ENCODE results near the gene FOXK1.

Gene FOXK1

DNA sequence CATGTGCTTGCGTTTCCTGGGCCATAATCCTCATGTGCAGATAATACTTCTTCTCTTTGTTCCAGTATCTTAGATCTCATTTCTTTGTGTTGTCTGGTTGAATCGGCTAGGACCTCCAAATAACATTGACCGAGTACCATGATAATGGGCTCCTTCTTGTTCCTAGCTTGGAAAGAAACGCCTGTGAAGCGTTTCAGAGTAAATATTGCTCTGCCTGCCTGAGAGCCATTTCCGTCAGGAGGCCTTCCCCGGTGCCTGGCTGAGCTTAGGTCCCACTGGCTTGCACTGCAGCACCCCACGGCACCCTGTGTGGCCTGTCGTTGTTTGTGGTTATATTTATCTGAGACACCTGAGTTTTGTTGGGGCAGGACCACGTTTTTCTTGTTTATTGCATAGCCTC, 17.7 kb downstream of the FOXK1 start:
- DNase-seq (ENCODE audit: low read depth): no peak

DNA sequence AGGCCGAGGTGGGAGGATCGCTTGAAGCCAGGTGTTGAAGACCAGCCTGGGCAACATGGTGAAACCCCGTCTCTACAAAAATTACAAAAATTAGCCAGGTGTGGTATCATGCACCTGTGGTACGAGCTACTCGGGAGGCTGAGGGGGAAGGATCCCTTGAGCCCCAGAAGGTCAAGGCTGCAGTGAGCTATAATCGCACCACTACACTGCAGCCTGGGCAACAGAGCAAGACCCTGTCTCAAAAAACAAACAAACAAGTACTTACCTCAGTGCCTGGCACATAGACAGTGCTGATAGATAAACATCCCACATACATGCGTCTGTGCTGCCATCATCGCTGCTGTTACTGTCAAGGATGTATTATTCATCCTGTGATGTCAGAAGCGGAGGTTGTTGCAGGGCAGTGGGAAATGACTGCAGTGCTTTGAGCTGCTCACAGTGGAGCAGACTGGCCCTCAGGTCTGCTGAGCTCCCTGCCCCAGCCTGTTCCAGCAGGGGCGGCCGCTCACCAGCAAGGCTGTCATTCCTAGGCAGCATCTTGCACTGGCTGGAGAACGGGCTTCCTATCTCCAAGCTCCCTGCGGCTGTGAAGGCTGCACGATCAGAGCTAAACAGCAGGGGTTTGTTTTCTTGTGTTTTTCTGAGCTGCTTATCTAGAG, 18.6 kb downstream of the FOXK1 start:
- no peak for DNase-seq (ENCODE audit: low read depth)

DNA sequence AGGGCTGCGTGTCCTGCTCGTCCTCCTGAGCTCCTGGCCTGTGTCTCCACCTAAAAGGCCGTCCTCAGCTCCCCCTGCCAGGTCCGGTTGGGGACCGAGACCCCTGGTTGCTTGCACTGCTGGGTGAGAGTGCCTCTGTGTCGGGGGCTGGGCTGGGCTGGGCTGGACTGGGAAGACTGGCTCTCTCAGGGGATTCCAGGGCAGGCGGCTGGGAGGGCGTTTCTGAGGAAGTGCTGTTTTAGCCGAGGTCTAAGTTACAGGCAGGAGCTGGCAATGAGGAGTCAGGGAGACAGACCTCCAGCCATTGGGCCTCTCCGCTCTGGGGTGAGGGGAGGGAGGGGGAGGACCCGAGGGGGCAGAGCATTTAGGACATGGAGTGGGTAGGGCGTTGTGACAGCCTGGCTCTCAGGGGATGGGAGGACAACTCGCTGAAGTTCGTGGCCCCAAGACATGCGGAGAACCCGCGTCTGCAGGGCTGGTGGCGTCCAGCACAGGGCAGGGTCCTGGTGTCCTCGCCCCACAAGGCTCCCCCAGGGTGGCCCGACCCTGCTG, 20.9 kb downstream of the FOXK1 start:
- DNase-seq (ENCODE audit: low read depth): no peak

DNA sequence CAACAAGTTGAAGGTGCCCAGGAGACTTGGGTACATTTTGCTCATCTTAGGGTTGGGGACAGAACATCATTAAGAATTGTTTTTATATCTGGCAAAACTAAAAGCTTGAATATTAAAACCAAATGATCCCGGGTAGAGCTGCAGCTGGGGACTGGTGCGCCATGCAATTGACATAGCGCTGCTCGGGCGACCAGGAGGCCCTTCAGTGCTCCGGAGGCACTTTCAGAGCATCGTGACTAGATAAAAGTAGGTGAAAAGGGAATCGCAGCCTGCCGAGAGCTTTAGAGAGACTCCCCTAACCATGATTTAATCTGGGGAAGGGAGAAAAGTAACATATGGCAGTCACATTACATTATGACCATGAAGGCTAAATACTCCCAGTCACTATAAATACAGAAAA, 21.4 kb downstream of the FOXK1 start:
- no peak for DNase-seq (ENCODE audit: low read depth)

DNA sequence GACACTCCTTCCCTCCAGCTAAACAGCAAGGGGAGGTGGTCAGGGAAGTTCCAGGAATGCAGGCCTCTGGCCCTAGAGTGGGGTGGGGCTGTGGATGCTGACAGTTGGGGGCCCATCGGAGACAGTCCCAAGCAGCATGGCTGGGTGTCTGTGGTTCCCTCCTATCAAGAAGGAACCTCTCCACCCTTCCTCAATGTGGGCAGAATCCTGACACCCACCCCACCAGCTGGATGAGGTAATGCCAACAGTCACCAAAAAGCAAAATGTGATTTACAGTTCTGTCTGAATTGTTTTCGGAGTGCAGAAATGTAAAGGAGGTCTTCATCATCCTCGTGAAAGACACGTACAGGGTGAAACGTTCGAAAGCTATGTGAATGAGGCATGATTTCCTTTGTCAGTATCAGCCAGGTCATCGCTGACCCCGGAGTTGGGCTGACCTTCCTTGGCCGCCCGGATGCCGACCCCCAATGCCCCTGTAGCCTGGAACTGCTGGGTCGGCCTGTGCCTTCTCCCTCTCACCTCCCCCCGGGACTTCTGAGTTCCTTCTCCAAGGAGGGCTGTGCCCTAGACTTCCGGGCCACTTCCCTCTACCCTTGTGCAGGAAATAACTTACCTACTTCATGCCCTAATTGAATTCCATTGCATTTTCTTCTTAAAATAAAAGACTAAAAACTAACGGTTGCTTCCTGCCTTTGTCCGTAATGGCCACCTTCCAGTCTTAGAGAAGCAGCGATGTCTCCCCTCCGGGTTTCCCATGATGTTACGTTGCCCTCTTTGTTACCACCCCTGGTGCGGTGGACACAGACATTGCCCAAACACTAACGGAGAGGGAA, 24.5 kb downstream of the FOXK1 start:
- no peak for DNase-seq (ENCODE audit: low read depth)

DNA sequence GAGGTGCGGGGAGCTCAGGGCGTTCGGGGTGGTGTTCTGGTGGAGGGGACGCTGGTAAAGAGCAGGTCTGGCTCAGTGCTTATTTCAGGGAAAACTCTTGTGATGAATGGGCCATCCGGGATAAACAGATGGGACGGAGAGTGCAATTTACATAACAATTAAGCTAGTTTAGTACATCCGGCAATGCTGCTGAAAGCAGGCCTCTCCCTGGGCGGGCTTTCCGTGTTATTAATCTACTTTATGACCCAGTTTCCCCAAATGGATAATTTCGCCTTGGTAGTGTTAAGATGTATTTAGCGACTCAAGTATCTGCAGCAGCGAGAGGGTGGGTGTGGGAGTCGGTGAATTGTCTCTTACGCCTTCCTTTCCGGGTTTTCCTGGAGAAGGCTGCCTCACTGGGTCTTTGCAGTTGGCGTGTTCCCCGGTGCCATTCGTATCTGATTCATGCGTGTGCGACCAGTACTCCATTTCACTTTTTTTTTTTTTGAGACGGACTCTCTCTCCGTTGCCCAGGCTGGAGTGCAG, 25.2 kb downstream of the FOXK1 start:
- no peak for DNase-seq (ENCODE audit: low read depth)

DNA sequence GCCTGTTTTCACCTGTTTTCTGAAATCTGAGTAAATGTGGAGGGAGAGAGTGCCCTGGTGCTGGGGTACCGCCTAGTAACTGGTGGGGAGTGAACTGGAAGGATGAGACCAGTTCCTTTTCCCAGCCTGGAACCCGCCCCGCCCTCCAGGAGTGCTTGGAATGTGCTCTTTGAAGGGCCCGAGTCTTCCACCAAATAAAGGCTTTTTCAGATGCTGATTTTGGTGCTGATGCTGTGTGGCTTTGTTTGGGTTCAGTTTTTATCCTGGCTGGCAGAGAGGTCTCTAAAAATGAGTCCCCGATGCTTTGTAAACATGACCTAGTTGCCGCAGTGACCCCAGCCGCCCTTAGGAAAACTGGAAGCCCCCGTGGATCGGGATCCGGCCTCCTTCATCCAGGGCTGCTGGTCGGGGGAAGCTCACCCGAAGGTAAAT, 25.9 kb downstream of the FOXK1 start:
- no peak for DNase-seq (ENCODE audit: low read depth)

DNA sequence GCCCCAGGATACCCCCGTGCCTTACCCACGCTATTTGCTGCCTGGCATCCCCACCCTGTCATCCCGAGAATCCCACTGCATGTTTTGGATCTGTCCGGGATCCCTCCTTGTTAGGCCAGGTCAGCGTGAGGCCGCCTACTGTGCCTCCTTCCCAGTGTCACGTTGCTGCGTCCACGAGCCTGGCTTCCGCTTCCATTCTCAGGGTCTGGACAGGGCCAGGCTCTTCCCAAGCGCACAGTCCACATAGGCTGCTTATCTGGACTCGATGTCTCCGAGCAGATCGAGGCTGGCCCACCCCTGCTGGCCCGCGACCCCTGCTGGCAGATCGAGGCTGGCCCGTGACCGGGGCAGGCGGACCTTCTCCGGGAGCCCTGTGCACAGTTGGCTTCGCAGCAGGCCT, 27.1 kb downstream of the FOXK1 start:
- no peak for DNase-seq (ENCODE audit: low read depth)

DNA sequence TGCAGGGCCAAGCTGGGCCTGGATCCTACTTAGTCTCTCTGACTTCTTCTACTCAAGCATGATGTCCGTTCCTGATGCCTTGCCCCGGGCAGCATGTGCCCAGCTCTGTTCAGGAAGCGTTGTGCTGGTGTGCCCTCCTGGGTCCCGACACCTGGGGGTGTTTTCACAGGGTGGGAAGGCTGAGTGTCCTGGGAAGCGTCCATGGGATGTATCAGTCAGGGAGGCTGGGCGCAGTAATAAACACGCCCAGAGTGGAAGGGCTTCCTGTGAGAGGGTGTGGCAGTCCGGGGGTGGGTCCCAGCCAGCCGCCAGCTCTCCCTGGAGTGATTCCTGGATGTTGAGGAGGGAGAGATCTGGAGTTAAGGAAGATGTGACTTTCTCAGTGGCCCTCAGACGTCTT, 29.0 kb downstream of the FOXK1 start:
- no peak for DNase-seq (ENCODE audit: low read depth)

DNA sequence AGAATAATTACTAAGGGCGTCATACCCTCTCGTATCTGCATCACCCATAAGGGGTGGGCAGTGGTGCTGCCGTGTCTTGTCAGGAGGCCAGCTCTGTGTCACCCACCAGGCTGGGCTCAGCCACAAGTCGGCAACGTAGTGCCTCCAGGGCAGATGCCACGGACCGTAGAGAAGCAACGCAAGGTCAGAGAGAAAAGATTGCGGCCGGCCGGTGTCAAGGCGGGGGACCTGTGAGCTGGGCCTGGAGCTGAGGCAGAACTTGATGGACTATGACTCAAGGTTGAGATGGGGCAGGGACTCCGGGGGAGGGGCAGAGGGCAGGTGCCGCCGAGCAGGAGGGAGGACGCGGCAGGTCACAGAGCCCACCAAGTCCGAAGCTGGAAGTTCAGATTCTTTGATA, 29.5 kb downstream of the FOXK1 start:
- DNase-seq (ENCODE audit: low read depth): no peak

DNA sequence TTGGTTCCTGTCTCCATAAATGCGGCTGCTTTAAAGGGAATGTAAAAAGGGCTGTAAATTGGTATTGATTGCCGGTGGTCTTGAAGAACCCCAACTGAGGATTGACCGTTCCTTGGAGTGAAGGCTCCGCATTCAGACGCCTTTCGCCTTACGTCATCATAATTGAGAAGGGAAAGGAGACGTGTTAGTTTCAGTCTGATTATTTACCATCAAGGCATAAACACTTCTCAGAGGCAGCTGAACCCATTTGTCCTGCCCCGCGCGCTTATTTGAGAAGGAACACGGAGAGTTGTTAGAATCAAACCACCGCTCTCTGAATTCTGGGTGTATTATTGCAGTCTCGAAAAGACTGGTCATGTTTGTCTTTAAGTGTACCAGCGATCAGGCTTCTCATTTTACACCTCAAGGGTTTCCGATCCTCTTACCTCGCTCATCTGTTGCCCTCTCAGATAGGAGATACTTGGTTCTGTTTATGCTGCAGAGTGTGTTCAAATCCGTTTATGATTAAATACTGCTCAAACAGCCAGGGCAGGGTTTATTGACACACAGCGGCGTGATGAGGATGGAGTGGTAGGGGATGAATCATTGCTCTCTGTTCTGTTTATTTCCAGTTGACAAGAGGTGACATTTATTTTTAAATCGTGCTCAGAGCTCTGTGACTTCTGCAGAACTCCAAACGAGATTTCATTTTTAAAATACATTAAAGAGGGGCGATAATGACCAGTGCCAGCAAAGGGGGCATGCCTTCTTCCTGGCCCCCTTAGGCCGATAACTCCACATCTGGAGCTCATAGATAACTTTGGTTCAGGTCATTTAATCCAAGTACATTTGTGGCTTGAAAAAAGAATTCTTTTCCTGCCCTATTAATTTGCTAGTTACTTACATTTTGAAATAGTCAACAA, 30.4 kb downstream of the FOXK1 start:
- no peak for DNase-seq (ENCODE audit: low read depth)

DNA sequence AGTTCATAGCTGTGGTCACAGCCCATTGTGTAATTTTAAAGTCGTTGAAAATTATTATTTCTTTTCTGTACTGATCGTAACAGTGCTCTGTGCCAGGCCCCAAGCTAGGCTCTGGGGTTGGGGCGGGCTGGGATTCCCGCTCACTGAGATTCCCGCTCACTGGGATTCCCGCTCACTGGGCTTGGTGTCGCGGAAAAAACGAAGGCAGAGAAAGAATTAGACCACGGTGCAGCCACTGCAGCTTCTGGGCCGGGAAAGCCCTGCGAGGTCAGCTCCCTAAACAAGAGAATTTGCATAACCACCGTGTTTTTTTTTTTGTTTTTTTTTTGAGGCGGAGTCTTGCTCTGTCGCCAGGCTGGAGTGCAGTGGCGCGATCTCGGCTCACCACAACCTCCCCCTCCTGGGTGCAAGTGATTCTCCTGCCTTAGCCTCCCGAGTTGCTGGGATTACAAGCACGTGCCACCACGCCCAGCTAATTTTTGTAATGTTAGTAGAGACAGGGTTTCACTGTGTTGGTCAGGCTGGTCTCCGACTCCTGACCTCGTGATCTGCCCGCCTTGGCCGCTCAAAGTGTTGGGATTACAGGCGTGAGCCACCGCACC, 31.2 kb downstream of the FOXK1 start:
- DNase-seq (ENCODE audit: low read depth): no peak

DNA sequence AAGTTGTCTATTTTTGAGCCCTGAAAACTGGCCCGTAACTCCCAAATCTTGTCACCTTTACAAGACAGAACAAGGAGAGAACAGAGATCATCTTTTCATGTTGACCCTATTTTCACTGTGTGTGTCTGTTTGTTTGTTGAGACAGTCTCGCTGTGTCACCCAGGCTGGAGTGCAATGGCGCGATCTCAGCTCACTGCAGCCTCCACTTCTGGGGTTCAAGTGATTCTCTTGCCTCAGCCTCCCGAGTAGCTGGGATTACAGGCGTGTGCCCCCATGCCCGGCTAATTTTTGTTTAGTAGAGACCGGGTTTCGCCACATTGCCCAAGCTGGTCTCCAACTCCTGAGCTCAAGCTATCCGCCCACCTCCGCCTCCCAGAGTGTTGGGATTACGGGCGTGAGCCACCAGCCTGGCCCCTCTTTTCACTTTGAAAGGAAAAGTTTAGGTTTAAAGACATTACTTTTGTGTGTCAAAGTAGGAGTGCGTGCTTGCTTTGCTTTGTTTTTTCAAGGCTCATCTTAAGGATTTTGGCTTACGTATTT, 32.1 kb downstream of the FOXK1 start:
- no peak for DNase-seq (ENCODE audit: low read depth)

DNA sequence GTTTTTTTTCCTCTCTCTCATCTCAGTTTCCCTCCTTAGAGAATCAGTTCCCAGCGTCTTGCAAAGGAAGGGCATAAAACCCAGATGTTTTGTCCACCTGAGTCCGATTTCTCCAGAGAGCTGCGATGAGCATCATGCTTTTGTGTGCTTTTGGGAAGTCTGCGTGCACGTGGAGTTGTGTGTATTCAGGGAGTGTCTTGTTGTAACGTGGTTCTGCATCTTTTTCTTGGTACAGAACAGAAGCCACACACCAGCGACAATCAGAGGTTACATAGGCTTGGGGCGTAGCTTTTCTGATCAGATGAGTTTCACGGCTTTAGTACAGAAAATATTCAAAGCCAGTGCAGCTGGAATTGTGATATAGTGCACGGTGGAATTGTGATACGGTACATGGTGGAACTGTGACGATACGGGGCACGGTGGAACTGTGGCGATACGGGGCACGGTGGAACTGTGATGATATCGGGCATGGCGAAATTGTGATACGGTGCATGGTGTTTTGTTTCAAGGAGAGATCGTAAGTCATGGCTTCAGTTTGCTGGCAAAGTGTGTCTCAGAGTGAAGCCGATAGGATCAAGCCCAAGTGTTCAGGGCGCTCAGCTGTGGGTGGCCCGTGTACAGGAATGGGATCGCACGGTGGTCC, 32.8 kb downstream of the FOXK1 start:
- no peak for DNase-seq (ENCODE audit: low read depth)

DNA sequence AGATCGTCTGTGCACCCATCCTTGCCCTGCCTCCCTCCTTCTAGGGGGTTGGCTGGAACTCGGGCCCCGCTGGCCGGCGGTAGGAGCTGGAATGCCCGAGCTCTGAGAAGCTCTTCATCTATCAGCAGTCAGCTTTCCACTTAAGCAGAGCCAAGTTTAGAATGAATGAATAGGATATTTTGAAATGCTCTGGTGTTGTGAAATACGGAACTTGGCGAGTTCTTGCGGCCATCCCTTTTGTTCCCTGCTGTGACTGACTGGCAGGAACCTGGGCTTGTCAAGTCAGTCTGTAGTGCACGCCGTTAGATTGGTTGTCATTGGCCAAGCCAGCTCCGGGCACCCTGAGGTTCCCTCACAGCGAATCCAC, 33.3 kb downstream of the FOXK1 start:
- DNase-seq (ENCODE audit: low read depth): no peak

DNA sequence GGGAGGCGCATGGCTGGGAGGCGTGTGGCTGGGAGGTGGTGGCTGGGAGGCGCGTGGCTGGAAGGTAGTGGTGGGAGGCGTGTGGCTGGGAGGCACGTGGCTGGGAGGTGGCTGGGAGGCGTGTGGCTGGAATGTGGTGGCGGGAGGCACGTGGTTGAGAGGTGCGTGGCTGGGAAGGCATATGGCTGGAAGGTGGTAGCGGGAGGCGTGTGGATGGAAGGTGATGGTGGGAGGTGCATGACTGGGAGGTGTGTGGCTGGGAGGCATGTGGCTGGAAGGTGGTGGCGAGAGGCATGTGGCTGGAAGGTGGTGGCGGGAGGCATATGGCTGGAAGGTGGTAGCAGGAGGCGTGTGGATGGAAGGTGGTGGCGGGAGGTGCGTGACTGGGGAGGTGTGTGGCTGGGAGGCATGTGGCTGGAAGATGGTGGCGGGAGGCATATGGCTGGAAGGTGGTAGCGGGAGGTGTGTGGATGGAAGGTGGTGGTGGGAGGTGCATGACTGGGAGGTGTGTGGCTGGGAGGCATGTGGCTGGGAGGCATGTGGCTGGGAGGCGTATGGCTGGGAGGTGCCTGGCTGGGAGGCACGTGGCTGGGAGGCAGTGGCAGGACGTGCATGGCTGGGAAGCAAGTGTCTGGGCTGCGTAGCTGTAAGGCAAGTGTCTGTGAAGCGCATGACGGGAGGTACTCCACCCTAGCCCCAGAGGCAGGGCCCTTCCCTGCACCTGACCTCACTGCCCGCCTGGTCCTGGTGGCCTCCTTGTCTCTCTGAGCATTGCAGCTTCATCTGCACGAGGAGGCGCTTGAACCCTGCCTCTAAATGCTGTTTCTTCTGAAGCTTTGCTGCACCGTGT, 35.1 kb downstream of the FOXK1 start:
- DNase-seq (ENCODE audit: low read depth): no peak

DNA sequence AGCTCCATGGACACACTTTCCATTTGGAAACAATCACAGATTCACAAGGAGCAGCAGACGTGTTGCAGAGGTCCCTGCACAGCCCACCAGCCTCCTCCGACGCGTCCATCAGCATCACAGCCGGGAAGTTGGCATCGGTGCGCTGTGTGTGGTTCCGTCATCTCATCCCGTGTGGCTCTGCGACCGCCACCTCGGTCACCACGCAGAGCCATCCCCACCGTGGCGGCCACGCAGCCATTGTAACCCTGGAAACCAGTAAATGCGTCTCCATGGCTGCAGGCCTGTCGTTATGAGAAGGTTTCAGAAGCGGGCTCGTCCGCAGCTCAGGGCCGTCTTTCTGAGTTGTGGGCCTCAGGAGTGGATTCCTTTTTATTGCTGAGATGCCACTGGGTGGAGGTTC, 36.0 kb downstream of the FOXK1 start:
- DNase-seq (ENCODE audit: low read depth): no peak

DNA sequence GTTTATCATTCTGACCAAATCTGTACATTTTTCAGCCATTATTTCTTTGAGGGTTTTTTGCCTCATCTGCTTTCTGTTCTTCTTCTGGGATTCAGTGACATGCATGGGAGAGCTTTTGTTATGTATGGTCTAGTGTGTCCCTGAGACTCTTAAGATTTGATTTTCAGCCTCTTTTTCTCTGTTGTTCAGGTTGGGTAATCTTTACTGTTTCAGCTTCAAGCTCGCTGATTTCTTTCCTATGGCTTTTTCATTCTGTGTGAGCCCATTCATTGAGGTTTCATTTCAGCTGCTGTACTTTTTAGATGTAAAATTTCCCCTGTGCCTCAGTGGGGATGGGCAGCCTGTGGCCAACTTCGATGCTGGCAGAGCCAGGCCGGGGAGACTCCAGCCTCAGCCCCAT, 38.1 kb downstream of the FOXK1 start:
- no peak for DNase-seq (ENCODE audit: low read depth)

DNA sequence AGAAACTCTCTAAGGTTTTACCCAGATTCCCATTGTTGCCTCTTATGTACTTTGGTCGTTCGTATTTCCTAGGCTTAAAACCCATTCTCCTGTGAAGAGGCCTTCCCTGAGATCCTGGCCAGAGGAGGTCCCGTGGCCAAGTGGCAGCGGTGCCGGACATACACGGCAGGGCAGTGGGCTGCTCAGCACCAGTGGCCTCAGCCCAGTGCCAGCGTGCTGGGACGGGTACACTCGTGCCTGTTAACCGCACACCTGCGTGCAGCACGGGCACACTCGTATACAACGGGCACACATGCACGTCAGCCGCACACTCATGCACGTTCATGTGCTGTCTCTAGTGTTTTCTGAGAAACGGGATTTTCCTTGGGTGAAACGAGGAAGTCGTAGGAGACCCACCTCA, 40.2 kb downstream of the FOXK1 start:
- no peak for DNase-seq (ENCODE audit: low read depth)

Data from activated T-cell treated with anti-CD3 and anti-CD28 coated beads for 48 hours (primary cell).